Stimulated activated CD8-positive, alpha-beta memory T cell treated with anti-CD3 and anti-CD28 coated beads, Interleukin-15, amount 100 ng/mL, for 1 hour (primary cell): ENCODE measurements around the gene SLC30A10.
"Not testable (repeated sequence)": the region's sequence is repeated elsewhere in the genome, so short reads cannot be mapped to it uniquely, and the experiment has no call there.

Experiments
- DNase-seq: peaks from one replicate; pipeline ENCODE4 v3.0.0-alpha.2; 2020; ENCODE audit warnings: low read depth

Gene SLC30A10

DNA sequence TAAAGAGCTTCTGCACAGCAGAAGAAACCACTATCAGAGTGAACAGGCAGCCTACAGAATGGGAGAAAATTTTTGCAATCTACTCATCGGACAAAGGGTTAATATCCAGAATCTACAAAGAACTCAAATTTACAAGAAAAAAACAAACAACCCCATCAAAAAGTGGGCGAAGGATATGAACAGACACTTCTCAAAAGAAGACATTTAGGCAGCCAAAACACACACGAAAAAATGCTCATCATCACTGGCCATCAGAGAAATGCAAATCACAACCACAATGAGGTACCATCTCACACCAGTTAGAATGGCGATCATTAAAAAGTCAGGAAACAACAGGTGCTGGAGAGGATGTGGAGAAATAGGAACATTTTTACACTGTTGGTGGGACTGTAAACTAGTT, 36.5 kb downstream of the SLC30A10 start:
- not testable (repeated sequence) for DNase-seq

DNA sequence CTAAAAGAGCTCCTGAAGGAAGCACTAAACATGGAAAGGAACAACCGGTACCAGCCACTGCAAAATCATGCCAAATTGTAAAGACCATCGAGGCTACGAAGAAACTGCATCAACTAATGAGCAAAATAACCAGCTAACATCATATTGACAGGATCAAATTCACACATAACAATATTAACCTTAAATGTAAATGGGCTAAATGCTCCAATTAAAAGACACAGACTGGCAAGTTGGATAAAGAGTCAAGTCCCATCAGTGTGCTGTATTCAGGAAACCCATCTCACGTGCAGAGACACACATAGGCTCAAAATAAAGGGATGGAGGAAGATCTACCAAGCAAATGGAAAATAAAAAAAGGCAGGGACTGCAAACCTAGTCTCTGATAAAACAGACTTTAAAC, 39.7 kb downstream of the SLC30A10 start:
- DNase-seq: not testable (repeated sequence)

DNA sequence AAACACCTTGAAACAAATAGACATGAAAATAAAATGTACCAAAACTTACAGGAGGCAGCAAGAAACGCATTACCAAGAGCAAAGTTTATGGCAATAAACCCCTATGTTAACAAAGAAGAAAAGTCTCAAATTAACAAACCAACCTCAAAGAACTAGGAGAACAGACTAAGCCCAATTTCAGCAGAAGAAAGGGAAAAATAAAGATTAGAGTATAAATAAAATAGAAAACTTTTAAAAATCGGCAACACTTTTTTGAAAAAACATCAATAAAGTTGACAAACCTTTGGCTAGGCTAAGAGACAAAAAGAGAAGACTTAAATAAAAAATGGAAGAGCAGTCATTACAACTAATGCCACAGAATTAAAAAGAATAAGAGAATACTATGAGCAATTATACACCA, 42.7 kb downstream of the SLC30A10 start:
- no peak for DNase-seq

DNA sequence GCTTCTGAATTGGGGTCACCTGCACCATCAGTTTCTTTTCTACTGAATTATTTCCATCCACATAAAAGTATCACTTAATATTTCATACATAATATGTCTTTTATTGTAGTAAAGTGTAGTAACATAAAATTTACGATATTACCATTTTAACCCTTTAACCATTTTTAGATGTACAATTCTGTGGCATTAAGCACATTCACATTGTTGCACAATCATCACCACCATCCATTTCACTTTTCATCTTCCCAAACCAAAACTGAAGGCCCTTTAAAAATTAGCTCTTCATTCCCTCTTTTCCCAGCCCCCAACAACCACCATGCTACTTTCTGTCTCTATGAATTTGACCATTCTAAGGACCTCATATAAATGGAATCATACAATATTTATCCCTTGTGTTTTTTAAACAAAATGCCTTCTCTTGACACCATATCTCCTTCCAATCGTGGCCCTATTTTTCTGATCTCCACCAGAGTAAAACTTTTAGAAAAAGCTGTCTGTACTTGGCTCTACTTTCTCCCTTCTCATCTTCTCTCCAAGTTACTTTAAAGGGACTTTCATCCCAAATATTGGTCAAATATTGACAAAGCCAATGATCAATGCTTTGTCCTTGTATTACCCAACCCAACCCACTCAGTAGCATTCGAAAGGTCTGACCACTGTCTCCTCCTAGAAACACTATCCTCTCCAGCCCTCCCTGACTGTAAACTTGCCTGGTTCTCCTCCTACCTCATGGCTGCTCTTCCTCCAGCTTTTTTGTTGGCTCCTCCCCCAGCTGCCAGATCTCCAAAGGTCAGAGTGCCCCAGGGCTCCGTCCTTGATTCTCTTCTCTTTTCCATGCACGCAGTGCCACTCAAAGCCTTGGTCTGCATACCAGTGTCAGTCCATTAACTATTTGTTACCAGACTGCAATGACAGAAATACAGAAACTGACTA, 44.7 kb downstream of the SLC30A10 start:
- no peak for DNase-seq

DNA sequence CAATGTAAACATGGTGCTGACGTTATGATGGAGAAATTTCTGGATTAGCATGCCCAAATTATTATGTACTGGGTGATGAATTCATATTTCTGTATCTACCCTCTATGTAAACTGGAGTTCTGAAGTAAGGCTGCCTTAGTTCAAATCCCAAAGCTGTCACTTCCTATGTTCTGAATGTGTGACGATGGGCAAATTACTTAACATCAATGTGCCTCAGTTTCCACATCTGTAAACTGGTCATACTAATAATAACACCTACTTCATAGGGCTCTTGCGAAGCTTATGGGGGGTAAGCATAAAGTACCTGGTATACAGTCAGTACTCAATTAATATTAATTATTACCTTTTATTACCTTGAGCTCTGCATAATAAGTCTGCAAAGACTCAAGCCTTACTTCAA, 45.6 kb downstream of the SLC30A10 start:
- no peak for DNase-seq

DNA sequence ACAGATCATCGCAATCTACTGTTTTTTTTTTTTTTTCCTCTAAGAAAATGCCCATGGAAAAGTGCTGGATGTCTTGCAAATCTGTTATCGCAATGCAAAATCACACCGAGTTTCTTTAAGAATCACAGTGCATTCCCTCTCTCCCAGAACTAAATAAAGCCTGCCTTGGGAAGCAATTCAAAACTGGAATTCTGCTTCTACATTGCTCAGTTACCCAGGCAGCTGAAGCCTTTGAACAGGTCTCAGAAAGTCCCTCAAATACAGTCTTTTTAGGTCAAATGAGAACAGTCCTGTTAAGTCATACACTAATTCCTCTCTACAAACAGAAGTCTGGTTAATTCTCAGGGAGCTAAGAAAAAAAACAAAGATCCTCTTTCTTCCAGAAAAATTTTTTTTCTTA, 46.3 kb downstream of the SLC30A10 start:
- no peak for DNase-seq

DNA sequence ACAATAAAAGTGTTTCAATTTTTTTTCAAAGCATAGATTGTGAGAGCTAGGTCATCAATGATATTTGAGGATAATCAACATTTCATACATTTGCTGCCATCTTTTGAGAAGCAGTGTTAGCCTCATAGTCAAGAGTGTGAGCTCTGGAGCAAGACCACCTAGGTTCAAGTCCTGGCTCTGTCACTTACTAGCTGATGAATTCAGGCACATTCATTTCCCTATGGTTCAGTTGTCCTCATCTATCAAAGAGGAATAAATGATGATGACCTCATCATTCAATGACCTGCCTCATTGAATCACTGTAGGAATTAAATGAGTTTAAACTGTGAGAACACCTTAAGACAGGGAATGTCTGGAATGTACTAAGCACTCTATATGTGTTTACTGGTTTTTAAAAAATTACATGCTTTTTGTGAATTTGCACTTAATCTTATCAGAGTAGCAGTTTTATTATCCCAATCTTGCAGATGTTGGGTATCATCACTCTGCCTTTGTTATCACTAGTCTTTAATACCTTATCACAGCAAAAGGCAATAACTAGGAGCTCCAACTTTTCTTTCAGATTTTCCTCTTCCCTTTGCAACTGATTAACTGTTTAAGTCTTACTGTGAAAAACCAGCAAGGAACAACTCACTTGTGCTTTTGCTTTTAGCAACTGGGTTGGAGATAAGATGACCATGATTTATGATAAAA, 47.4 kb downstream of the SLC30A10 start:
- no peak for DNase-seq

DNA sequence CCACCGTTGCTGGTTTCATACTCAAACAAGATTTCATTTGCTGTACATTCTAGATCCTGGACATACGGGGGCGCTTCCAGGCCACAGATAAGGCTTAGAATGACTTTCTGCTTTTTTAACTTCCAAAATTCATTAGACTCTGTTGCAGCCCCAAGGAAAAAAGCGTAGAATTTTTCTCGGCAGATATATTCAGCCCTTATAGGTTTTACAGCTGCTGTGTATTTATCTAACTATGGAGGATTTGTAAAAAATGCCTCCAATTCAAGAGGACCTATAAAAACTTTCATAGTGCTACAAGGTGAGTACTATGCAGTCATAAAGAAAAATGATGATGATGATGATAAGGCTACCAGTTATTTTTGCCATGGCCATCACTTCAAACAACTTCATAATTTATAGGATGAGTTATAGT, 51.6 kb downstream of the SLC30A10 start:
- DNase-seq: no peak

DNA sequence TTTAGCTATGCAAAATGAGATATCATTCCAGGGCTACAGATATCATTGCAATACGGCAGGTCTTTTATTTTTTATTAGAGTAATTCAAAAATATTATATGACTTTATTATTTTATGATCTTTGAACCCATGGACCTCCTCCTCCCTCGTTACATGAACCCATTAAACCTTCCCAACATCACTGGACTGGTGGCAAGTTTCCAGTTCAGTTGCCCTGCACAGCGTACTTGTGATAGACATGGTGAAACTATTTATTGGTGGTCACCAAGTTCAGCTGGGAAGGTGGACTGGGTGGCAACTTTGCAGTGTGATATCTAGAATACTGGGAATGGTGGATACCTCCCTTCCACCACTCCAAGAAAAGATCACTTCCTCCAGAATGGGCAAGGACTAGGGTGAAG, 52.5 kb downstream of the SLC30A10 start:
- DNase-seq: no peak

DNA sequence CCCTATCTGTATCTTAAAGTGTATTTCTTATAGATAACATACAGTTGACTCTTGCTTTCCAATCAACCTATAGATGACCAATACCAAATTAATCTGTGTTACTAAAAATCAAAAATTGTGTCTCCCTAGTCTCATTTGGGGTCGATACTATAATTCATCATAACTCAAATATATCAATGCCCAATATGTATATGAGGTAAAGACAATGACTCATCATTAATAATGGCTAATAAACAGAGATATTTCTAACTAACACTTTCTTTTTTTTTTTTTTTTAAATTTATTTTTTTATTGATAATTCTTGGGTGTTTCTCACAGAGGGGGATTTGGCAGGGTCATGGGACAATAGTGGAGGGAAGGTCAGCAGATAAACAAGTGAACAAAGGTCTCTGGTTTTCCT, 55.8 kb downstream of the SLC30A10 start:
- DNase-seq: not testable (repeated sequence)

DNA sequence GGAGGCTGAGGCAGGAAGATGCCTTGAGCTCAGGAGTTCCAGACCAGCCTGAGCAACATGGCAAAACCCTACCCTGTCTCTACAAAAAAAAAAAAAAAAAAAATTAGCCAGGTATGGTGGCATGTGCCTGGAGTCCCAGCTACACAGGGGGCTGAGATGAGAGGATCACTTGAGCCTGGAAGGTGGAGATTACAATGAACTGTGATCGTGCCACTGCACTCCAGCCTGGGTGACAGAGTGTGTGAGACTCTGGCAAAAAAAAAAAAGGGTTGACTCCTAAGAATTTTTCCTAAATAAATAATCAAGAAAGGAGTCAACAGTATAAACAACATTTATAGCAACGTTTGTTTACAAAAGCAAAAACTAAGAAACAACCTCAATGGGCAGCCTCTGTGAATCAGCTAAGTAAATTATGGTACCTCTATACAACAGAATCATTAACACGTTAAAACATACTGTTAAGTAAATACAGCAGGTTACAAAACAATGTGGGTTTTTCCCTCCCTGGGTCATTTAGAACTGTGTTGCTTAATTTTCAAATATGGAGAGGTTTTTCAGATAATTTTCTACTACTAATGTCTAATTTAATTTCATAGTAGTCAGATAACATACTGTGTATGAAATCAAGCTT, 56.8 kb downstream of the SLC30A10 start:
- no peak for DNase-seq

DNA sequence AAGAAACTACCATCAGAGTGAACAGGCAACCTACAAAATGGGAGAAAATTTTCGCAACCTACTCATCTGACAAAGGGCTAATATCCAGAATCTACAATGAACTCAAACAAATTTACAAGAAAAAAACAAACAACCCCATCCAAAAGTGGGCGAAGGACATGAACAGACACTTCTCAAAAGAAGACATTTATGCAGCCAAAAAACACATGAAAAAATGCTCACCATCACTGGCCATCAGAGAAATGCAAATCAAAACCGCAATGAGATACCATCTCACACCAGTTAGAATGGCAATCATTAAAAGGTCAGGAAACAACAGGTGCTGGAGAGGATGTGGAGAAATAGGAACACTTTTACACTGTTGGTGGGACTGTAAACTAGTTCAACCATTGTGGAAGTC, 59.7 kb downstream of the SLC30A10 start:
- not testable (repeated sequence) for DNase-seq
